ENCODE measurements around the gene PPM1F. TPM values are rescaled to one million over a fixed set of nuclear protein-coding genes. Genes with fewer than 3 reads are reported as not detected.

The PPM1F gene
- total RNA-seq, 1 donor from 2014 or later, result 76.0 TPM

- no peak for DNase-seq (ENCODE audit: low spot score in 2 of 2)
- Histone ChIP-seq H3K27ac (peak overlapping the region; percentile 94 to 99), H3K4me1 (peaks cover 13 to 24% of the 10 kb centered on the region in 2 donors), H3K4me3 (no peak overlapping the region), H3K27me3 (no peaks in the 10 kb centered on the region), H3K9me3 (no peaks in the 10 kb centered on the region), H3K36me3 (peaks cover 15 to 23% of the 10 kb centered on the region in 2 donors)
- intact Hi-C loops (cut with DNase I), result loop anchor here (10.0 kb wide), 1 partner anchor 161 kb away; no protein-coding TSS in a partner anchor
- no peak for TF ChIP-seq CTCF (IDR thresholded peaks at IDR 0.05)
Measured at GRCh38 chr22:21936151-21936775, 16.4 kb downstream of the PPM1F start.

GRCh38 chr22:21933910-21934309 lies 18.7 kb downstream of the PPM1F start:
- Histone ChIP-seq H3K9me3 (no peaks in the 10 kb centered on the region), H3K4me3 (no peak overlapping the region), H3K36me3 (peaks cover 39 to 47% of the 10 kb centered on the region in 2 donors), H3K27me3 (no peaks in the 10 kb centered on the region), H3K27ac (peak overlapping the region; percentile 7 to 9), H3K4me1 (peaks cover 13 to 19% of the 10 kb centered on the region in 2 donors)
- intact Hi-C loops (cut with DNase I), result loop anchor here (10.0 kb wide), 1 partner anchor 159 kb away; no protein-coding TSS in a partner anchor
- no peak for DNase-seq (ENCODE audit: low spot score in 2 of 2)
- TF ChIP-seq CTCF (IDR thresholded peaks at IDR 0.05), result no peak

- H3K36me3 ChIP-seq, result peaks cover 44 to 52% of the 10 kb centered on the region in 2 donors
- H3K27ac ChIP-seq, result no peak overlapping the region
- no peaks in the 10 kb centered on the region for H3K9me3 ChIP-seq
- H3K4me1 ChIP-seq, result peaks cover 13 to 16% of the 10 kb centered on the region in 2 donors
- H3K27me3 ChIP-seq, result no peaks in the 10 kb centered on the region
- no peak overlapping the region for H3K4me3 ChIP-seq
- intact Hi-C loops (cut with DNase I), result loop anchor here (10.0 kb wide), 1 partner anchor 159 kb away; no protein-coding TSS in a partner anchor
- DNase-seq (ENCODE audit: low spot score in 2 of 2), result no peak
- TF ChIP-seq CTCF (IDR thresholded peaks at IDR 0.05), result no peak
Measured at GRCh38 chr22:21933413-21933812, 19.2 kb downstream of the PPM1F start.

- no peak for DNase-seq (ENCODE audit: low spot score in 2 of 2)
- Histone ChIP-seq H3K27ac (no peak overlapping the region), H3K27me3 (no peaks in the 10 kb centered on the region), H3K36me3 (peaks cover 48 to 60% of the 10 kb centered on the region in 2 donors), H3K4me1 (peaks cover 10 to 12% of the 10 kb centered on the region in 2 donors), H3K9me3 (no peaks in the 10 kb centered on the region), H3K4me3 (no peak overlapping the region)
- intact Hi-C loops (cut with DNase I), result loop anchor here (10.0 kb wide), 1 partner anchor 158 kb away; no protein-coding TSS in a partner anchor
- no peak for TF ChIP-seq CTCF (IDR thresholded peaks at IDR 0.05)
Measured at GRCh38 chr22:21932347-21932746, 20.3 kb downstream of the PPM1F start.

GRCh38 chr22:21931056-21931455 lies 21.6 kb downstream of the PPM1F start:
- Histone ChIP-seq H3K27ac (no peak overlapping the region), H3K27me3 (no peaks in the 10 kb centered on the region), H3K36me3 (peaks cover 52 to 69% of the 10 kb centered on the region in 2 donors), H3K9me3 (no peaks in the 10 kb centered on the region), H3K4me3 (no peak overlapping the region), H3K4me1 (no peaks in the 10 kb centered on the region)
- TF ChIP-seq CTCF (IDR thresholded peaks at IDR 0.05), result no peak
- intact Hi-C loops (cut with DNase I), result loop anchor here (10.0 kb wide), 1 partner anchor 156 kb away; no protein-coding TSS in a partner anchor
- no peak for DNase-seq (ENCODE audit: low spot score in 2 of 2)

Measured in ascending aorta (tissue), 2 donors.